Keratinocyte (primary cell): ENCODE measurements around the gene MBTPS1. TPM values are rescaled to one million over a fixed set of nuclear protein-coding genes. Genes with fewer than 3 reads are reported as not detected.

Experiments used
- DNase-seq: peaks from one replicate; pipeline ENCODE4 v3.0.0-alpha.2; 2011; ENCODE audit warnings: low read depth, missing footprints, low spot score
- FAIRE-seq: peaks from 2 replicates; lab custom pipeline; 2011; peaks lifted over from hg19 to GRCh38; lab: Jason Lieb, UNC
- H2AFZ ChIP-seq: 2 replicates; pipeline ENCODE4 v1.6.0; 2012; ENCODE audit warnings: low read length, control low read depth, inconsistent platforms; ENCODE audit not compliant: control insufficient read depth
- H3K27ac ChIP-seq: 2 replicates; pipeline ENCODE4 v1.5.1; 2011; ENCODE audit warnings: low read length; ENCODE audit not compliant: control insufficient read depth, insufficient read depth
- H3K27me3 ChIP-seq: 3 replicates; pipeline ENCODE4 v1.6.0; 2011; ENCODE audit warnings: low read length; ENCODE audit not compliant: control insufficient read depth, insufficient read depth; ENCODE audit errors: extremely low read depth
- H3K36me3 ChIP-seq, 2 experiments: 2 replicates in 1 of 2; 3 replicates in 1 of 2; pipeline ENCODE4 v1.5.1; 2011; ENCODE audit warnings: low read length in 2 of 2, mild to moderate bottlenecking in 1 of 2; ENCODE audit not compliant: control insufficient read depth in 2 of 2, insufficient read depth in 2 of 2; ENCODE audit errors: extremely low read depth in 1 of 2
- H3K4me1 ChIP-seq: 3 replicates; pipeline ENCODE4 v1.5.1; 2011; ENCODE audit warnings: low read length; ENCODE audit not compliant: control insufficient read depth, insufficient read depth; ENCODE audit errors: extremely low read depth
- H3K4me2 ChIP-seq: 3 replicates; pipeline ENCODE4 v1.6.0; 2011; ENCODE audit warnings: low read depth, low read length; ENCODE audit not compliant: control insufficient read depth, insufficient read depth; ENCODE audit errors: extremely low read depth
- H3K4me3 ChIP-seq, 3 experiments: fragments of 200-600 bp in 1 of 3; sonication (generic) in 1 of 3; 2 replicates in 2 of 3; 3 replicates in 1 of 3; pipeline ENCODE4 v1.5.1; 2011 to 2016; ENCODE audit warnings: low read length in 3 of 3, mild to moderate bottlenecking in 3 of 3, control low read depth in 2 of 3, inconsistent platforms in 1 of 3, low read depth in 1 of 3, mixed read lengths in 1 of 3, mixed run types in 1 of 3, moderate library complexity in 1 of 3; ENCODE audit not compliant: control insufficient read depth in 2 of 3, insufficient read depth in 2 of 3; ENCODE audit errors: extremely low read depth in 1 of 3
- H3K79me2 ChIP-seq: 2 replicates; pipeline ENCODE4 v1.6.0; 2012; ENCODE audit warnings: low read length; ENCODE audit not compliant: control insufficient read depth, insufficient read depth
- H3K9ac ChIP-seq: 3 replicates; pipeline ENCODE4 v1.6.0; 2011; ENCODE audit warnings: low read length; ENCODE audit not compliant: control insufficient read depth, insufficient read depth; ENCODE audit errors: extremely low read depth
- H3K9me1 ChIP-seq: 3 replicates; pipeline ENCODE4 v1.6.0; 2011; ENCODE audit warnings: low read length; ENCODE audit not compliant: control insufficient read depth, insufficient read depth; ENCODE audit errors: extremely low read depth
- H3K9me3 ChIP-seq: 2 replicates; pipeline ENCODE4 v1.5.1; 2012; ENCODE audit warnings: low read depth, low read length; ENCODE audit not compliant: control insufficient read depth
- H4K20me1 ChIP-seq: 3 replicates; pipeline ENCODE4 v1.6.0; 2011; ENCODE audit warnings: low read length; ENCODE audit not compliant: control insufficient read depth, insufficient read depth; ENCODE audit errors: extremely low read depth
- CTCF ChIP-seq, 3 experiments: IDR thresholded peaks in 1 of 3; conservative IDR thresholded peaks in 1 of 3; optimal IDR thresholded peaks in 1 of 3; 2 replicates in 2 of 3; 3 replicates in 1 of 3; pipeline versions ENCODE3 to v1.5.1; 2011; ENCODE audit warnings: low read length in 3 of 3, mild to moderate bottlenecking in 3 of 3, moderate library complexity in 2 of 3, control low read depth in 1 of 3, inconsistent platforms in 1 of 3; ENCODE audit not compliant: insufficient read depth in 2 of 3; ENCODE audit errors: extremely low read depth in 1 of 3
- EZH2 ChIP-seq: IDR thresholded peaks from one replicate; pipeline ENCODE4 v1.6.1; 2012; ENCODE audit warnings: inconsistent platforms, mild to moderate bottlenecking, low read length, moderate library complexity
- dilution Hi-C: fragments of 300-500 bp; cut with MboI; formaldehyde crosslinking; loops from one replicate; pipeline ENCODE4 v1.7.0; 2020; ENCODE audit warnings: low sequenced_read_pairs; ENCODE audit not compliant: extremely low pct_ligation_motif_present
- polyA plus RNA-seq, 5 experiments: library from polyadenylated mRNA; depleted of rRNA in 3 of 5; stranded (reverse) in 3 of 5; stranded (forward) in 1 of 5; unstranded in 1 of 5; fragments of >200 nt; gene quantifications; 1 replicate in 1 of 5; 2 replicates in 3 of 5; 3 replicates in 1 of 5; pipeline versions ENCODE4 v1.2.1 to v1.2.3, GENCODE V29; 2011 to 2012; ENCODE audit warnings: missing spikeins in 2 of 5, low read depth in 1 of 5, low replicate concordance in 1 of 5

MBTPS1 gene
- polyA plus RNA-seq, 1 donor (not counting 4 experiments of a cell fraction or from before 2014, with no cell fraction given) = 56.0 TPM

DNA sequence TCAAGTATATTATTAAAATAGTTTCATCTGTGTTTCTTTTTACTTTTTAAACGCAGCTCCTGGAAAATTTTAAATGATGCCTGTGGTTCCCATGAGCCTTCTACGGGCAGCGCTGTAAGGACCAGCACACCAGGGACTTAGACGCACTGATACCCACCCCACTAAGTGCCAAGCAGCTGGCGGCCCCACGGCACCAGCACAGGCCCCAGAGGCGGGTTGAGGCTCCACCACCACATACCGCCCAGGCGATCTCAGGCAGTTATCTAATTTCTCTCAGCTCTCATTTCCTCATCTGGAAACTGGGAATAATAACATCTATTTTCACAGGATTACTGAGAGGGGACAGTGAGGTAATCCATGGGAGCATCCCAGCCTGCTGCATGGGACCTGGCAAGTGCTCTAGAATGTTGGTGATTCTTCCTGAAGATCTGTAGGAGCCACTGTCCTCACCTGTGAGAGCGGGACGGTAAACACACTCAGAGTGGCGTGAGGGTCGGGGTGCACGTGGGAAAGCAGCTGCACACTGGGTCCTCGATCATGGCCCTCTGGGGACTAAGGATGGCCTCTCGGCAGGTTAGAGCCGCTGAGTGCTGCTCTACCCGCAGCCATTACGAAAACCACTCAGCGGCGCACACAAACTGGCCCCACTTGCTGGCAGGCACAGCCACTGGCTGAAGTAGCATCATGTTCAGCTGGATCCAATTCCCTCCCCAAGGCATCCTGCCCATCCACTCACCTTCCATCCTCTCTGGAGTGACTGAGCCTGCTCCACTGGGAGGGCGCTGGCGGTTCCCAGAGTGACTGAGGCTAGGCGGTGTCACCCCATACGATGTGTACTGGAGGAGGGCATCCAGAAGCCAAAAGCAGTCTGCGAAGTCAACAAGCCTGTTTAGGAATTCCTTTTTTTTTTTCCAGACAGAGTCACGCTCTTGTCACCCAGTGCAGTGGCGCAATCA, 56.5 kb downstream of the MBTPS1 start:
- no peak for FAIRE-seq
- H3K27ac ChIP-seq = no peak overlapping the region
- no peak for TF ChIP-seq EZH2
- TF ChIP-seq CTCF (optimal IDR thresholded peaks at IDR 0.05 in 1 of 3, IDR thresholded peaks at IDR 0.05 in 1 of 3, conservative IDR thresholded peaks at IDR 0.05 in 1 of 3; ENCODE audit: extremely low read depth in 1 of 3, insufficient read depth in 2 of 3, low read length in 3 of 3) = no peak
- H3K9me3 ChIP-seq = no peaks in the 10 kb centered on the region
- H3K27me3 ChIP-seq = no peaks in the 10 kb centered on the region
- dilution Hi-C loops = no loop called here
- peaks cover 28 to 47% of the 10 kb centered on the region in 2 experiments for H3K36me3 ChIP-seq
- no peaks in the 10 kb centered on the region for H4K20me1 ChIP-seq
- DNase-seq = no peak
- H3K4me3 ChIP-seq = no peak overlapping the region
- no peak overlapping the region for H3K4me2 ChIP-seq
- H3K9ac ChIP-seq = no peak overlapping the region
- no peaks in the 10 kb centered on the region for H3K9me1 ChIP-seq
- H2AFZ ChIP-seq = no peak overlapping the region
- H3K79me2 ChIP-seq = no peaks in the 10 kb centered on the region
- H3K4me1 ChIP-seq = no peaks in the 10 kb centered on the region

GRCh38 chr16:84059111-84059510, 57.6 kb downstream of the MBTPS1 start:
- FAIRE-seq = no peak
- H3K79me2 ChIP-seq = no peaks in the 10 kb centered on the region
- no peak overlapping the region for H3K4me3 ChIP-seq
- no peak overlapping the region for H3K4me2 ChIP-seq
- H3K9me3 ChIP-seq = no peaks in the 10 kb centered on the region
- dilution Hi-C loops = no loop called here
- no peaks in the 10 kb centered on the region for H4K20me1 ChIP-seq
- H3K27ac ChIP-seq = no peak overlapping the region
- no peak overlapping the region for H3K9ac ChIP-seq
- DNase-seq = no peak
- H3K36me3 ChIP-seq = peaks cover 35 to 56% of the 10 kb centered on the region in 2 experiments
- no peaks in the 10 kb centered on the region for H3K4me1 ChIP-seq
- H2AFZ ChIP-seq = no peak overlapping the region
- H3K9me1 ChIP-seq = no peaks in the 10 kb centered on the region
- TF ChIP-seq EZH2 (no peak), CTCF (optimal IDR thresholded peaks at IDR 0.05 in 1 of 3, IDR thresholded peaks at IDR 0.05 in 1 of 3, conservative IDR thresholded peaks at IDR 0.05 in 1 of 3; ENCODE audit: extremely low read depth in 1 of 3, insufficient read depth in 2 of 3, low read length in 3 of 3) (no peak)
- H3K27me3 ChIP-seq = no peaks in the 10 kb centered on the region
